Bone marrow (tissue), 2 donors: ENCODE data around the gene HNRNPF.
A peak's percentile ranks its signal among the peaks of the same experiment; 100 is the strongest.

Source experiments
- DNase-seq, 2 donors: peaks; one replicate each; lab custom pipeline; 2025; lab: John Stamatoyannopoulos, UW

Gene HNRNPF

DNA sequence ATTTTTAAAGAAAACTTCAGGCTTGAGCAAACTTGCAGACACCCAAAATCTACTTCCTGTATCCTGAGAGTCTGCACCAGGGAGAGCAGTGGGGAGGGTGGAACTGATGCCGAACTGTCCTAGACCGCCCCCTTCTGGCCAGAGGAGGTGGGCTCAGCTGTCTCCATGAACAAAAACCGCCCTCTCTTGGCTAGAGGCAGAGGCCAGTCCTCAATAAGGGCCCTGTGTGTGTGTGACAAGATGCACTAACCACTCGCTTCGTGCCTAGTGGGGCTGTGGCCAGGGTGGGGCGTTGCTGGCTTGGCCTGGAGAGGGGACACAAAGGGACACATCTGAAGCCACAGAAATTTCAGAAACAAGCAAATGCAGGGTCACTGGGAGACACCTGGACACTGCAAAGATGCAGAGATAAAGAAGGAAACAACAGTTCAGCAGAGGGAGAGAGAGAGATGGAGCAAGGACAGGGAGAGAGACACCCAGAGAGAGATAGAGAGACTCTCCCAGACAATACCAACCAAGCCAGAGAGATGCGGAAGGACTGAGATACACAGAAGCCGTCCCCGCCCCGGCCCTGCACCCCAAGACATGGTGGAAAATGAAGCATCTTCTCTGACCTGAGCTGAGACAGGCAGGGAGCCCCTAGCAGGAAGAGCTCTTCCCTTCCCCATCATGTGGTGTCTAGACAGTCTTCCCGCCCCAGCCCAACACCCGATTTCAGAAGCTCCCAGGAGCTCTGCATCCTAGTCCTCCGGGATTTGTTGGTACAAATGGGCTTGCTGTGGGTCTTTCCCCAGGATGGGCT lies 60.3 kb downstream of the HNRNPF start:
- DNase-seq, result peak; percentile 47 to 92

DNA sequence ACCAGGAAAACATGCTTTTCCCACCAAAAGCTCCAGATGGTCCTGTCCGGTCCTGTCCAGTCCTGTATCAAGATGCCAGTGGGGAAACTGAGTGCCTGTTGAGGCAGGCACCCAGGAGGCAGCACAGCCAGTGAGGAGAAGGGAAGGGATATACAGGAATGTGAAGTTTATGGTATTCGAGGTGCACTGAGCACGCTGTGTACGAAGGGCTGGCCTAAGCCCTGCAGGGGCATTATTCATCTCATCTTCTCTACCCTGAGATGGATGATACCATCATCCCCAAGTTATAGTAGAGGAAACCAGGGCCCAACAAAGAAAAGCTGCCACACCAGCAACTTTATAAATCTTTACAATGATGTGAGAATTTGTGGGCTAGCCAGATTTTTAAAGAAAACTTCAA lies 61.0 kb downstream of the HNRNPF start:
- no peak for DNase-seq

DNA sequence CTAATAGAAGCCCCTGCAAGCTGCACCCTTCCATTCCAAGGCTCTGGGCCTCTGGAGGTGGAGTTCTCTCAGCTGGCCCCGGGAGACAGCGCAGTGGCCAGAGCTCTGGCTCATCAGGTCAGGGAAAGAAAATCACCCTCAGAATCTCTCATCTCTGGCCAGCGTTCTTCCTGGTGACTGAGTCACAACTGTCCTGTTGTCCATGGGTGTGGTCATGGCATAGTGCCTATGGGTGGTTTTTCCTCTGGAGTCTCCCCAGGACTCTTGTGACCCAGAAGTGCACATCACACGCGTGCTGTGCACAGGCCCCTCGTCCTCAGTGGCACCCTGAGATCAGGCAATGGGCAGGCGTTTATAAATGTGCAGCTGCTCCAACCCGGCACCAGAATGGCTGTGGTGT lies 64.9 kb downstream of the HNRNPF start:
- no peak for DNase-seq

- no peak for DNase-seq
These were observed 65.9 kb downstream of the HNRNPF start for GRCh38 chr10:43343126-43343525.

DNA sequence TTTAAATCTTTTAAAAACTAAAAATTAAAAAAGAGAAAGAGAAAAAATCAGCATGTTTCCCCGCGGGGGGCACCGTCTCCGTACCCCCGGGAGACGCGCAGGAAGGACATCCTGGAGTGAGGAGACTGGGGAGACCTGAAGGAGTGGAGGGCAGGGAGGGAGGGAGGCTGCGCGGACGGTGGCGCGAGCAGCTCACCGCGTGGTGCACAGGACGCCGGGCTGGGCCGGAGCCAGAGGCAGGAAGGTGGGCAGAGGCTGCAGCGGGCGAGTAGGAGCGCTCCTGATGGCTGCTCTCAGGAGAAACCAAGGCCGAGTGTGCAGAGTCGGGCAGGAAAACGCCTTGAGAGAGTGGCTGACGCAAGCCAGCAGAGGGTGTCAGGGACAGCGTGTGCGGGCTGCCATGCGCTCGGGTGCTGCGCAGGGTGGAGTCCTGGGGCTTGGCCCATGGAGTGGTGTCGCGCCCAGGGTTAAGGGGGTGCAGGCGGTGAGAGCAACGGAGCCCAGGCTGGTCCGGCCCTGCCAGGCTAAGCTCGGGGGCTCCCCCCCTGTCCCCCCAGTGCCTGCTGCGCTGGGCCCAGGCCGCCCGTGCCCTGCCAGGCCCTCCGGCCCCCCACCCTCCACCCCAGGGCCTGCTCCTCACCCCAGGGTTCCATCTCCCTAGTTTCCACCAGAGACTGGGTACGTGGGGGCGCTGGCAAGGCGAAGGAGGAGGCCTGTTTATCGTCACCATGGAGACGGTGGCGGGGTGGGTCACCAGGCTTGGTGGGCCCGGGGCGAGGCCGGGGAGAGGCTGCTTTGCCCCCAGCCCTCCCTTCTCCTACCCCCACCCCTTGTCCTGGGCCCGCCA lies 66.5 kb downstream of the HNRNPF start:
- DNase-seq, result no peak

DNA sequence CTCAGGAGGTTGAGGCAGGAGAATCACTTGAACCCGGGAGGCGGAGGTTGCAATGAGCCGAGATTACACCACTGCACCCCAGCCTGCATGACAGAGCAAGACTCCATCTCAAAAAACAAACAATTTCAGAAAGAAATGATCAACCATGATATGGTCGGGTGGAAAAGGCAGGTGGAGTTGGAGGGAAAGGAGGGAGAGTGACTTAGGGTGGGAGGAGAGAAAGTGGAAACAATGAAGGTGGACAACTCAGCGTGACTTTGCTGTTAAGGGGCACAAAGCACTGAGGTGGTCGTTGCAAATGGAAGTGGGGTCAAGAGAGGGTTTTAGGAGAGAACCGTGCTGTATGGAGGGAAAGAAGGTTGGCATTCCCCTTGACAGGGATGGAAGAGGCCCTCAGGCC lies 67.5 kb downstream of the HNRNPF start:
- DNase-seq, result no peak

GRCh38 chr10:43340619-43341018 lies 68.4 kb downstream of the HNRNPF start:
- no peak for DNase-seq

GRCh38 chr10:43340101-43340500 lies 68.9 kb downstream of the HNRNPF start:
- no peak for DNase-seq

- no peak for DNase-seq
These were observed 69.8 kb downstream of the HNRNPF start for GRCh38 chr10:43339136-43339535.

- no peak for DNase-seq
These were observed 70.9 kb downstream of the HNRNPF start for GRCh38 chr10:43338117-43338516.

GRCh38 chr10:43337536-43337935 lies 71.5 kb downstream of the HNRNPF start:
- DNase-seq, result peak in 1 of 2 donors; percentile 1

DNA sequence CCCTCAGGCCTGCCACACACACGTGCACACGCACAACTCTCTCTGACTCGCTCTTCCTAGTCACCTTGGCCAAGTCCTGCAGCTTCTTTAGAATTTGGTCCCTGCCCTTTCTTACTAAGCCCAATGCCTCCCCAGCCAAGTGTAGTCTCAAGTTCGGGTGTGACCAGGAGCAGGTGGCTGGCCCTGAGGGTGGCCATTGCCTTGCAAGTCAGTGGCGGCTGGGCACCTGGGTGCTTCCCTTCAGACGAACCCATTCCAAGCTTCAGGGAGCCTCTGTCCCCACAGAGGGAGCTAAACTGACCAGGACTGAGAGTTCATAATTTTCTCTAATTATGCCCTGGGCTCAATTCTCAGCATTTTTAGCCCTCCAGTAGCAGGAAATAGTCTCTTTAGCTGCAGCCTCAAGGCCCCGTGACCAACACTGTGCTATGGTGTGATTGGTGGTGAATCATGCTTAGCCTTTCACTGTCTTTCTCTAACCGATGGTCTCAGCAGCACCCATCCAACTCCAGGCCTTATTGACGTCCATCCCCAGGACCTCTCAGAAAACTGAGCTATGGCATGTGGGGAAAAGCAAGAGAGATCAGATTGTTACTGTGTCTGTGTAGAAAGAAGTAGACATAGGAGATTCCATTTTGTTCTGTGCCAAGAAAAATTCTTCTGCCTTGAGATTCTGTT lies 72.2 kb downstream of the HNRNPF start:
- no peak for DNase-seq

GRCh38 chr10:43336061-43336460 lies 72.9 kb downstream of the HNRNPF start:
- no peak for DNase-seq
